Sigmoid colon (tissue), 4 donors: Measurements from ENCODE around the gene PADI2.

Experiments
- EP300 ChIP-seq, 4 donors: sonication (generic); formaldehyde crosslinking; IDR thresholded peaks; one replicate each; pipeline ENCODE4 v1.6.1; 2017; ENCODE audit warnings: antibody characterized with exemption in 4 of 4
- POLR2A ChIP-seq, 2 donors: fragments of 450-650 bp; IDR thresholded peaks; one replicate each; pipeline ENCODE4 v1.6.1; 2016; ENCODE audit warnings: antibody characterized with exemption in 2 of 2, mild to moderate bottlenecking in 2 of 2, moderate library complexity in 2 of 2
- POLR2AphosphoS5 ChIP-seq, 4 donors: sonication (generic); formaldehyde crosslinking; IDR thresholded peaks; one replicate each; pipeline ENCODE4 v1.6.1; 2017; ENCODE audit warnings: antibody characterized with exemption in 4 of 4
- TF ChIP-seq, protein P1 (sequence below), 4 experiments: fragments of 450-650 bp in 3 of 4; fragments of 200-600 bp in 1 of 4; IDR thresholded peaks; one replicate each; pipeline ENCODE4 v1.5.1; 2016 to 2019; ENCODE audit warnings: antibody characterized with exemption in 4 of 4, mild to moderate bottlenecking in 3 of 4, moderate library complexity in 2 of 4

- TF ChIP-seq, protein P1, sequence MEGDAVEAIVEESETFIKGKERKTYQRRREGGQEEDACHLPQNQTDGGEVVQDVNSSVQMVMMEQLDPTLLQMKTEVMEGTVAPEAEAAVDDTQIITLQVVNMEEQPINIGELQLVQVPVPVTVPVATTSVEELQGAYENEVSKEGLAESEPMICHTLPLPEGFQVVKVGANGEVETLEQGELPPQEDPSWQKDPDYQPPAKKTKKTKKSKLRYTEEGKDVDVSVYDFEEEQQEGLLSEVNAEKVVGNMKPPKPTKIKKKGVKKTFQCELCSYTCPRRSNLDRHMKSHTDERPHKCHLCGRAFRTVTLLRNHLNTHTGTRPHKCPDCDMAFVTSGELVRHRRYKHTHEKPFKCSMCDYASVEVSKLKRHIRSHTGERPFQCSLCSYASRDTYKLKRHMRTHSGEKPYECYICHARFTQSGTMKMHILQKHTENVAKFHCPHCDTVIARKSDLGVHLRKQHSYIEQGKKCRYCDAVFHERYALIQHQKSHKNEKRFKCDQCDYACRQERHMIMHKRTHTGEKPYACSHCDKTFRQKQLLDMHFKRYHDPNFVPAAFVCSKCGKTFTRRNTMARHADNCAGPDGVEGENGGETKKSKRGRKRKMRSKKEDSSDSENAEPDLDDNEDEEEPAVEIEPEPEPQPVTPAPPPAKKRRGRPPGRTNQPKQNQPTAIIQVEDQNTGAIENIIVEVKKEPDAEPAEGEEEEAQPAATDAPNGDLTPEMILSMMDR (IDR thresholded peaks at IDR 0.05), result no peak
- TF ChIP-seq POLR2AphosphoS5 (IDR thresholded peaks at IDR 0.05) (no peak), POLR2A (IDR thresholded peaks at IDR 0.05) (no peak), EP300 (IDR thresholded peaks at IDR 0.05) (no peak)
Observed at GRCh38 chr1:17061892-17062291, 57.4 kb downstream of the PADI2 start.
